GM06990 (cell line): ENCODE measurements around the gene KCTD19.
A peak's percentile ranks its signal among the peaks of the same experiment; 100 is the strongest.

Experiments
- DNase-seq: peaks from one replicate; pipeline ENCODE4 v3.0.0-alpha.2; 2011; ENCODE audit not compliant: insufficient read length; ENCODE audit errors: extremely low read depth
- H3K27me3 ChIP-seq: replicated peaks from 2 replicates; pipeline ENCODE4 v1.6.0; 2011; ENCODE audit warnings: low read length; ENCODE audit not compliant: control insufficient read depth, insufficient read depth
- H3K36me3 ChIP-seq: 2 replicates; pipeline ENCODE4 v1.5.1; 2011; ENCODE audit warnings: low read length; ENCODE audit not compliant: control insufficient read depth, insufficient read depth
- H3K4me3 ChIP-seq: replicated peaks from 2 replicates; pipeline ENCODE4 v1.5.1; 2011; ENCODE audit warnings: low read depth, mild to moderate bottlenecking, control low read depth, low read length
- TF ChIP-seq, protein P1 (sequence below): IDR thresholded peaks from 2 replicates; pipeline ENCODE4 v1.5.1; 2011; ENCODE audit warnings: low read length, control low read depth, mild to moderate bottlenecking, inconsistent platforms; ENCODE audit not compliant: insufficient read depth, poor library complexity, severe bottlenecking

Gene KCTD19

GRCh38 chr16:67345401-67345800 is 18.9 kb upstream of the KCTD19 start:
- TF ChIP-seq, protein P1, sequence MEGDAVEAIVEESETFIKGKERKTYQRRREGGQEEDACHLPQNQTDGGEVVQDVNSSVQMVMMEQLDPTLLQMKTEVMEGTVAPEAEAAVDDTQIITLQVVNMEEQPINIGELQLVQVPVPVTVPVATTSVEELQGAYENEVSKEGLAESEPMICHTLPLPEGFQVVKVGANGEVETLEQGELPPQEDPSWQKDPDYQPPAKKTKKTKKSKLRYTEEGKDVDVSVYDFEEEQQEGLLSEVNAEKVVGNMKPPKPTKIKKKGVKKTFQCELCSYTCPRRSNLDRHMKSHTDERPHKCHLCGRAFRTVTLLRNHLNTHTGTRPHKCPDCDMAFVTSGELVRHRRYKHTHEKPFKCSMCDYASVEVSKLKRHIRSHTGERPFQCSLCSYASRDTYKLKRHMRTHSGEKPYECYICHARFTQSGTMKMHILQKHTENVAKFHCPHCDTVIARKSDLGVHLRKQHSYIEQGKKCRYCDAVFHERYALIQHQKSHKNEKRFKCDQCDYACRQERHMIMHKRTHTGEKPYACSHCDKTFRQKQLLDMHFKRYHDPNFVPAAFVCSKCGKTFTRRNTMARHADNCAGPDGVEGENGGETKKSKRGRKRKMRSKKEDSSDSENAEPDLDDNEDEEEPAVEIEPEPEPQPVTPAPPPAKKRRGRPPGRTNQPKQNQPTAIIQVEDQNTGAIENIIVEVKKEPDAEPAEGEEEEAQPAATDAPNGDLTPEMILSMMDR, result no peak
- no peak overlapping the region for H3K4me3 ChIP-seq
- DNase-seq, result no peak
- H3K36me3 ChIP-seq, result no peaks in the 10 kb centered on the region
- H3K27me3 ChIP-seq, result no peaks in the 10 kb centered on the region

- no peak overlapping the region for H3K4me3 ChIP-seq
- H3K36me3 ChIP-seq, result no peaks in the 10 kb centered on the region
- no peak for DNase-seq
- no peaks in the 10 kb centered on the region for H3K27me3 ChIP-seq
- TF ChIP-seq, protein P1, result no peak
Measured at GRCh38 chr16:67342616-67343015, 16.1 kb upstream of the KCTD19 start.

DNA sequence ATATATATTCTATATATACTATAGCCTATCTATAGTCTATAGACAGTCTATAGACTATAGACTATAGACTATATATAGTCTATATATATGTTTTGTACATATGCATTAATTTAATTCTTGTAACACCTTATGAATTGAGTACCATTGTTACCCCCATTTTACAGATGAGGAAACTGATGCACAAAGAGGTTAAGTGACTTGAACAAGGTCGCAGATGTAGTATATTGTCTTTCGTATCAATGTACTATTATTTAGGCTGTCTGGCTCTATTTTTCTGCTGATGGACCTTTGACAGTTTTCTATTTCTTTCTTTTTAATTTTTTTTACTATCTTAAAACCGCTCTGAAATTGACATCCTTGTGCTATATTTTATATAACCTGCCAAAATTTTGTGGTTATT is 14.7 kb upstream of the KCTD19 start:
- H3K4me3 ChIP-seq, result no peak overlapping the region
- TF ChIP-seq, protein P1, result no peak
- no peaks in the 10 kb centered on the region for H3K27me3 ChIP-seq
- no peak for DNase-seq
- H3K36me3 ChIP-seq, result no peaks in the 10 kb centered on the region

DNA sequence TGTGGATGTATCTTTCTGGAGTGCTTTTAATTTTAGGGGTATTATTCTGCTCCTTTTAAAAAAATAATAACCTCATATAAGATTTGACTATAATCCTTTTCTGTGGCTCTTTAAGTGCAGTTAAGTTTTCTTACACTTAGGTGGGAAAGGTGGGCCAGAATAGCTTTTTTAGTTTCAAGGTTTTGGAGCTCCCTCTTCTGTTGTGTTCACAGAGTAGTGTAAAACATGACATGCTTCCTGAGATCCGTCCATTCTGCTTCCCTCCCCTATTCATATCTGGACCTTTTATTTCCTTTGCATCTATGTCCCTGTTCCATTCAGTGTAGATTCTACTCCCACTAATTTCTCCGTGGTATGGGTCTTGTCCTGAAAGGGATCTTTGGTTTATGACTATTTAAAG is 12.9 kb upstream of the KCTD19 start:
- Histone ChIP-seq H3K27me3 (no peaks in the 10 kb centered on the region), H3K4me3 (no peak overlapping the region), H3K36me3 (no peaks in the 10 kb centered on the region)
- TF ChIP-seq, protein P1, result peak; percentile 26
- DNase-seq, result no peak

DNA sequence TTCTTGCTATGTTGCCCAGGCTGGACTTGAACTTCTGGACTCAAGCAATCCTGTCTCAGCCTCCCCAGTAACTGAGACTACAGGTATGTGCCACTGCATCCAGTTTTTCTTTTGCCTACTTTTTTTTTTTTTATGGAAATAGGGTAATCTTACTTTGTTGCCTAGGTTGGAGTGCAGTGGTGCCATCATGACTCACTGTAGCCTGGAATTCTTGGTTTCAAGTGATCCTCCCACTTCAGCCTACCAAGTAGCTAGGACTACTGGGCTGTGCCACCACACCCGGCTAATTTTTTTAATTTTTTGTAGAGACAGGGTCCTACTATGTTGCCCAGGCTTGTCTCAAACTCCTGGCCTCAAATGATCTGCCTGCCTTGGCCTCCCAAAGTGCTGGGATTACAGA is 10.1 kb upstream of the KCTD19 start:
- no peaks in the 10 kb centered on the region for H3K36me3 ChIP-seq
- H3K4me3 ChIP-seq, result no peak overlapping the region
- TF ChIP-seq, protein P1, result no peak
- H3K27me3 ChIP-seq, result no peaks in the 10 kb centered on the region
- DNase-seq, result no peak

GRCh38 chr16:67336116-67336515 is 9.6 kb upstream of the KCTD19 start:
- DNase-seq, result no peak
- Histone ChIP-seq H3K27me3 (no peaks in the 10 kb centered on the region), H3K4me3 (no peak overlapping the region), H3K36me3 (no peaks in the 10 kb centered on the region)
- TF ChIP-seq, protein P1, result no peak
